AG09309 (cell line): Measurements from ENCODE around the gene ZNRF3.

Experiments
- DNase-seq: peaks from one replicate; pipeline ENCODE4 v3.0.0-alpha.2; 2010; ENCODE audit warnings: low read depth
- H3K4me3 ChIP-seq: 2 replicates; pipeline ENCODE4 v1.5.1; 2011; ENCODE audit warnings: mild to moderate bottlenecking, low read depth, low read length, moderate library complexity; ENCODE audit not compliant: control insufficient read depth
- TF ChIP-seq, protein P1 (sequence below): IDR thresholded peaks from 2 replicates; pipeline ENCODE4 v1.5.1; 2011; ENCODE audit warnings: mild to moderate bottlenecking, low read depth, low read length, inconsistent platforms; ENCODE audit not compliant: insufficient read depth, control insufficient read depth; ENCODE audit errors: missing control alignments

Gene ZNRF3

DNA sequence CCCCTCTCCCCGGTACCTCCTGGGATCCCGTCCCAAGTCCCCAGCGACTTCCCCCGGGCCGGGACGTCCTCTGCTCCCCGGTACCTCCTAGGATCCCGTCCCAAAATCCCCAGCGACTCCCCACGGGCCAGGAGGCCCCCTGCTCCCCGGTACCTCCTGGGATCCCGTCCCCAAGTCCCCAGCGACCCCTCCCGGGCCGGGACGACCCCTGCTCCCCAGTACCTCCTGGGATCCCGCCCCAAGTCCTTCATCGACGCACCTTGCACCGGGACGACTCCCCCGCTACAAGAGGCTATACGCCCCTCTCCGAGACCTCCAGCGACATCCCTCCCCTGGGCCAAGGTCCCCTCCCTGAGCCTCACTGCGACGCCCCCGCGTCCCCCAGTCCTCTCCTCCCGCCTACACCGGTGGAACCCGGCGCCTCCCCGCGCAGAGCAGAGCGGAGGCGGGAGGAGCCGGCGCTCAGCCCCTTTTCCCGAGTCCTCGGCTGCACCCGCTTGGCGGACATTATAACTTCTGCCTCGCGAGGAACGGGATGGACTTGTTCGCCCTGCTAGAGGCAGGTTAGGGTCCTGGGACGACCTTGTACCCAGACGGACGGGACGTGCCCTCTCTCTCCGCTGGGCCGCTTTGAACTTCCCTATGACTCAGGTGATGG lies 190.4 kb downstream of the ZNRF3 start:
- no peak for DNase-seq
- TF ChIP-seq, protein P1, sequence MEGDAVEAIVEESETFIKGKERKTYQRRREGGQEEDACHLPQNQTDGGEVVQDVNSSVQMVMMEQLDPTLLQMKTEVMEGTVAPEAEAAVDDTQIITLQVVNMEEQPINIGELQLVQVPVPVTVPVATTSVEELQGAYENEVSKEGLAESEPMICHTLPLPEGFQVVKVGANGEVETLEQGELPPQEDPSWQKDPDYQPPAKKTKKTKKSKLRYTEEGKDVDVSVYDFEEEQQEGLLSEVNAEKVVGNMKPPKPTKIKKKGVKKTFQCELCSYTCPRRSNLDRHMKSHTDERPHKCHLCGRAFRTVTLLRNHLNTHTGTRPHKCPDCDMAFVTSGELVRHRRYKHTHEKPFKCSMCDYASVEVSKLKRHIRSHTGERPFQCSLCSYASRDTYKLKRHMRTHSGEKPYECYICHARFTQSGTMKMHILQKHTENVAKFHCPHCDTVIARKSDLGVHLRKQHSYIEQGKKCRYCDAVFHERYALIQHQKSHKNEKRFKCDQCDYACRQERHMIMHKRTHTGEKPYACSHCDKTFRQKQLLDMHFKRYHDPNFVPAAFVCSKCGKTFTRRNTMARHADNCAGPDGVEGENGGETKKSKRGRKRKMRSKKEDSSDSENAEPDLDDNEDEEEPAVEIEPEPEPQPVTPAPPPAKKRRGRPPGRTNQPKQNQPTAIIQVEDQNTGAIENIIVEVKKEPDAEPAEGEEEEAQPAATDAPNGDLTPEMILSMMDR, result no peak

DNA sequence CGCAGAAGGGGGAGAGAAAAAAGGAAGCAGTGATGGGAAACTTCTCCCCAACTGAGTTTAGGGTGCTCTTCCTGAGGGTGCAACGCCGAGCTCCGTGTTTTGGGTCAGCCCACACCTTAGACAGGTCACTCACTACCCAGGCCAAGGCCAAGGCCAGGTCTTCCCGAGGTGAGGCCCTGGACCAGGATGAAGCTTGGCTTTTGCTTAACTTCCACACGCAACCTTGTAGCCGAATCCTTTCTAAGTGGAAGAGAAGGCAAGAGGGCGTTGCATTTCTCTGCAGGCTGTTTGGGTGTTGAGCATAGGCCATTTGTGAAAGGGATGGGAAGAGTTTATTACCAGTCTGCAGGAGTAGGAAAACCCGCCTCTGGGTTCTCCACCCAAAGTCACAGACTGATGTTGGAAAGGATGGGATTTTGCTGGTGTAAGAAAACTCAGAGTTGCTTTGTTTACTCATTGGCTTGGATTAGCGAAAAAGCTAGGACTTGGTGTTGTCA lies 191.0 kb downstream of the ZNRF3 start:
- peak overlapping the region; percentile 63 for H3K4me3 ChIP-seq
- DNase-seq, result no peak
- TF ChIP-seq, protein P1, result no peak

More for the DNA sequence above, 190.4 kb downstream of the ZNRF3 start:
- H3K4me3 ChIP-seq, result peak overlapping the region; percentile 63

DNA sequence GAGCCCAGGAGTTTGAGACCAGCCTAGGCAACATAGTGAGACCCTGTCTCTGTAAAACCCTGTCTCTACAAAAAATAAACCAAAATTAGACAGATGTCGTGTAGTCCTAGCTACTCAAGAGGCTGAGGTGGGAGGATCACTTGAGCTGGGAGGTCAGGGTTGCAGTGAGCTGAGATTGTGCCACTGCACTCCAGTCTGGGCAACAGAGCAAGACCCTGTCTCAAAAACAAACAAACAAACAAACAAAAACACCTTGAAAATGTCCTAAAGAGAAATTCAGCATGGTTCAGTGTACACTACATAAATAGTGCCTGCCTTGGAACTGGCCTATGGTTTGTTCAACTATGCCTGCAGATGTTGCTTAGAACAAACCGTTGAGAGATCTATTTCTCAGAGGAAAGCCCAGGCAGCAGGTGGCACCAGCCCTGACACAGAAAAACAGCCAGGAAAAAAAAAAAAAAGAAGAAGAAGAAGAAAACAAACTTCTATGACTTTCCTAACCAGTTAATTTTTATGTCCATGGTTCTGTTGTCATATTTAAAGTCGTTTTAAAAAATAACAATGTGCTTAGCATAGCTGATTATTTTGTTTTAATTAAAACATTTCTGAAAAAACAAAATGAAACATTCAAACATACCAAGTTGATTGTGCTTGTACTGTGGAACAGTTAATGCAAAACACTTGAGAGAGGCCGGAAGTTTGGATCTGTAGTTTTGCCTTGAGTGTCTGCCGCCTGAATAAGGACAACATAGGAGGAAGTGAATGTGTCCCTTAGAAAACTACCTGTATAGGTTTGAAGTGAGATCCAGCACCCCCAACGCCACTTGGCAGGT lies 194.9 kb downstream of the ZNRF3 start:
- H3K4me3 ChIP-seq, result no peak overlapping the region
- DNase-seq, result no peak
- TF ChIP-seq, protein P1, result no peak

DNA sequence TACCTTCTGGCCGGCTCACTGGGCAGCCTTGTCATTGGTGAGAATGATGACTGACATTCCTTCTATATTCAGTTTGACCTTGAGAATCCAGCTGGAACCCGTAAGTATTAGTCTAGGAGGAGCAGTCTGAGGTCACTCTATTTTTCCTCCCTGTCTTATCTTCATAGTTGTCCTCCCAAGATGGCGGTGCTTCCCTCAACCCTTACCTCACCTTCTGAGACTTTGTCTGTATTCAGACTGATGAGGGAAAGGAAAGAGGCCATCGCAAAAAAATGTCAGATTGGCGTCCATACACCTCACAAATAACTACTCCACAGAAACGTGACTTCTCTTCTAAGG lies 195.5 kb downstream of the ZNRF3 start:
- DNase-seq, result no peak
- H3K4me3 ChIP-seq, result no peak overlapping the region
- TF ChIP-seq, protein P1, result no peak

DNA sequence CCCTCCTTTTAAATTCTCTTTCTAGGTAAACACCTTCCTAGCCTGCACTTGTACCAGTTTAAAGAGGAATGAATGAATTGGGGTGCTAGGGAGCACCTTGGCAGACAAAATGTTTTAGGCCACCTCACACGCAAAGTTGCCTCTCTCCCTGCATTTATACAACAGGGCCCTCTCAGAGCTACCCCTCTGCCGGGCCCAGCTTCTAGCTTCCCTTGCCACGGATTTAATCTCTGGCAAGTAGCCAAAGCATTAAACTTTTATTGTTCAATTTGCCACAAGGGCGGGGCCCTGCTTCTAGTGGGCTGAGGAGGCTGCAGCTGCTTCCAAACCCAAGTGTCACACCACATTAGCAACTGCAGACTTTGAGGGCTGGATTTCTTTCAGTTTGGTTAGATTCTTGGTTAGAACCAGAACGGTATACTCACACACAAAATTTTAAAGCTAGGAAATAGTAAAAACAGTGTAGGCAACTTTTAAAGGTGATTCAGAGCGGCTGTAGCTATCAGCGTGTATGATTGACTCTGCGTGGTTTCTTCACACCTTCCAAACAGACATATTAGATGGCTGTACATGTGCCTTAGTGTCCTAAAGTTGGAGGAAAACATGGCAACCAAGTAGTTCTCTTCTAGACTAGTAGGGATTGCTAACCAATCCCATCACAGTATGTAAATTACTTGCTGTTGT lies 196.0 kb downstream of the ZNRF3 start:
- TF ChIP-seq, protein P1, result no peak
- H3K4me3 ChIP-seq, result no peak overlapping the region
- no peak for DNase-seq

DNA sequence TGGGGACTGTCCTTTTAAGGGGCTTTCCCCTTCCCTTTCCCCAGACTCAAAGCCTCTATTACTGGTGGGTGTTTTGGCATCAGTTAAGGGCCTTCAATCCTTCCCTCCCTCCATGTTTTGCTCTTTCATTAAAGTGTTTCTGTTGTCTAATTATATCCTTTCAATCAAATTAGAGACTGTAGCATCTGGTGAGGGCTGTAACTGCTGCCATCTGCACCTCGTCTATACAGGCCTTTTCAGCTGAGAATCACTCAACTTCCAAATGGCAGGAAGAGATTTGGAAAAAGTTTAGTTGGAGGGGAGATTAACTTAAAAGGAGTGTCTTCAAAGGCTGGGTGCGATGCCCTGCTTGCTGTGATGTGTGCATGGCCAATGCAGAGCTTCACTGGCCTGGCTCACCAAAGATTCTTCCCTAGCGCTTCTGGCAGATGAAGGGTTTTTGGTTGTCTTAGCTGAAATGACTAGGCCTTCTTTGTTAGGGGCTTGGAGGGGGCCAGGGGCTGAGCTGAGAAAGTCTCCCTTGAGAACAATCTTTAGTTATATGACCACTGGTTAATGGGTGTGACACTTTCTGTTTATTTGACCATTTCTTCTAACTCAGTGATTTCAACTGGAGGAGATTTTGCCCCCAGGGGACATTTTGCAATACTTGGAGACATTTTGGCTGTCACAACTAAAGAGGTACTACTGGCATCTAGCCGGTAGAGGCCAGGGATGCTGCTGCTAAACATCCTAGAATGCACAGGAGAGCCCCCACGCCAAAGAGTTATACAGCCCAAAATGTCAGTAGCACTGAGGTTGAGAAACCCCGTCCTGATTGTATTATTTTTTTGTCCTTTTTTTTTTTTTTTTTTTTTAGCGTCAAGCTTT lies 197.0 kb downstream of the ZNRF3 start:
- TF ChIP-seq, protein P1, result no peak

More for the DNA sequence above, 197.0 kb downstream of the ZNRF3 start:
- DNase-seq, result no peak
- H3K4me3 ChIP-seq, result no peak overlapping the region
